K562 (cell line): ENCODE measurements around the gene METTL24. TPM values are rescaled to one million over a fixed set of nuclear protein-coding genes. Genes with fewer than 3 reads are reported as not detected.

Source experiments
- ATAC-seq: fragments of 200-7000 bp; cut with Tn5 transposase; 3 replicates; pipeline ENCODE4 v1.9.1; 2020; ENCODE audit warnings: moderate library complexity
- BruUV-seq: library from RNA; stranded (reverse); fragments of 400-500 nt; replicated peaks from 2 replicates; lab custom pipeline; 2021; lab: Mats Ljungman, UMichigan
- CTCF ChIA-PET: fragments of 300-600 bp; formaldehyde crosslinking; extraction: SDS; loops from one replicate; lab custom pipeline; 2021; ENCODE audit warnings: low intra/inter-chr PET ratio; lab: Yijun Ruan, JAX
- POLR2A ChIA-PET: fragments of 300-600, 350-650 bp; sonication (Branson Sonifier 250); formaldehyde crosslinking; extraction: SDS; loops from one replicate; lab custom pipeline; 2021; ENCODE audit warnings: antibody characterized with exemption, inconsistent platforms; lab: Yijun Ruan, JAX
- DNase-seq, 4 experiments: peaks; one replicate each; pipeline versions ENCODE4 v3.0.0 to v3.0.0-alpha.2; 2011 to 2018; ENCODE audit warnings: low spot score in 3 of 4, mixed read lengths in 3 of 4; ENCODE audit errors: extremely low read depth in 1 of 4
- FAIRE-seq: peaks from 2 replicates; lab custom pipeline; 2011; peaks lifted over from hg19 to GRCh38; lab: Jason Lieb, UNC
- H2AFZ ChIP-seq: 2 replicates; pipeline ENCODE4 v1.6.0; 2011; ENCODE audit warnings: low read depth, low read length, control low read depth, inconsistent platforms
- H3K27ac ChIP-seq: fragments of 200-600 bp; 3 replicates; pipeline ENCODE4 v1.8.0; 2011; ENCODE audit warnings: low read depth, mild to moderate bottlenecking, control low read depth, inconsistent platforms, low read length, moderate library complexity, mixed read lengths; ENCODE audit errors: extremely low read depth
- H3K27me3 ChIP-seq, 2 experiments: fragments of 300-600 bp in 1 of 2; 2 replicates in 1 of 2; 3 replicates in 1 of 2; pipeline versions ENCODE4 v1.6.0 to v1.8.0; 2011; ENCODE audit warnings: inconsistent platforms in 2 of 2, low read length in 2 of 2, mild to moderate bottlenecking in 1 of 2, mixed read lengths in 1 of 2, moderate library complexity in 1 of 2; ENCODE audit not compliant: control insufficient read depth in 2 of 2, insufficient read depth in 2 of 2
- H3K36me3 ChIP-seq: fragments of 300-600 bp; 3 replicates; pipeline ENCODE4 v1.8.0; 2011; ENCODE audit warnings: mild to moderate bottlenecking, low read length, inconsistent platforms; ENCODE audit not compliant: control insufficient read depth, insufficient read depth
- H3K4me1 ChIP-seq, 2 experiments: fragments of 200-600 bp in 1 of 2; replicated peaks in 1 of 2; 2 replicates in 1 of 2; 3 replicates in 1 of 2; pipeline versions ENCODE4 v1.5.1 to v1.8.0; 2011; ENCODE audit warnings: inconsistent platforms in 2 of 2, low read length in 2 of 2, mild to moderate bottlenecking in 1 of 2, mixed read lengths in 1 of 2, moderate library complexity in 1 of 2; ENCODE audit not compliant: control insufficient read depth in 2 of 2, insufficient read depth in 2 of 2
- H3K4me2 ChIP-seq: 2 replicates; pipeline ENCODE4 v1.6.1; 2011; ENCODE audit warnings: low read length, control low read depth, inconsistent platforms, mixed read lengths; ENCODE audit not compliant: insufficient read depth
- H3K4me3 ChIP-seq: fragments of 200-600 bp; sonication (generic), shearing (Covaris generic); 2 replicates; pipeline ENCODE4 v1.5.1; 2016; ENCODE audit warnings: control low read depth, inconsistent platforms
- H3K79me2 ChIP-seq: fragments of 200-600 bp; 3 replicates; pipeline ENCODE4 v1.8.0; 2011; ENCODE audit warnings: low read length, inconsistent platforms; ENCODE audit not compliant: control insufficient read depth, insufficient read depth
- H3K9ac ChIP-seq, 2 experiments: 2 replicates each; pipeline versions ENCODE4 v1.6.0 to v1.6.1; 2011; ENCODE audit warnings: low read depth in 2 of 2, low read length in 2 of 2, control low read depth in 1 of 2, inconsistent platforms in 1 of 2, mild to moderate bottlenecking in 1 of 2, mixed read lengths in 1 of 2; ENCODE audit not compliant: insufficient read depth in 1 of 2
- H3K9me1 ChIP-seq: one replicate; pipeline ENCODE4 v1.6.0; 2011; ENCODE audit warnings: inconsistent platforms, mild to moderate bottlenecking, low read length, moderate library complexity; ENCODE audit not compliant: control insufficient read depth, insufficient read depth
- H3K9me3 ChIP-seq: replicated peaks from 2 replicates; pipeline ENCODE4 v1.5.1; 2011; ENCODE audit warnings: low read depth, low read length, inconsistent platforms; ENCODE audit not compliant: control insufficient read depth, insufficient read depth
- H4K20me1 ChIP-seq: replicated peaks from 2 replicates; pipeline ENCODE4 v1.6.1; 2011; ENCODE audit warnings: low read length, inconsistent platforms, mixed read lengths; ENCODE audit not compliant: control insufficient read depth, insufficient read depth
- C11orf30 ChIP-seq: fragments of 450-650 bp; IDR thresholded peaks from 2 replicates; pipeline ENCODE4 v1.6.1; 2016; ENCODE audit warnings: low read depth, mild to moderate bottlenecking
- CBX5 ChIP-seq: IDR thresholded peaks from 2 replicates; pipeline ENCODE4 v1.6.1; 2014; ENCODE audit warnings: low read depth, borderline replicate concordance
- CEBPB ChIP-seq: fragments of 450-650 bp; IDR thresholded peaks from 2 replicates; pipeline ENCODE4 v1.6.1; 2016; ENCODE audit warnings: missing genetic modification characterization, missing compliant biosample characterization
- CEBPG ChIP-seq, 3 experiments: fragments of 200-800 bp in 1 of 3; sonication (Bioruptor generic) in 1 of 3; sonication (generic) in 1 of 3; formaldehyde crosslinking in 1 of 3; IDR thresholded peaks in 2 of 3; conservative IDR thresholded peaks in 1 of 3; 2 replicates each; pipeline versions ENCODE4 v1.6.1 to v1.8.0; 2016 to 2022; ENCODE audit warnings: missing compliant biosample characterization in 2 of 3, missing genetic modification characterization in 2 of 3, mild to moderate bottlenecking in 1 of 3, missing genetic modification reagents in 1 of 3
- HSF4 ChIP-seq: fragments of 250-450 bp; sonication (Bioruptor Pico); IDR thresholded peaks from 2 replicates; pipeline ENCODE4 v2.1.2; 2022; ENCODE audit warnings: mild to moderate bottlenecking, moderate library complexity, borderline replicate concordance
- PCBP2 ChIP-seq: fragments of 200-400 bp; formaldehyde crosslinking; IDR thresholded peaks from 2 replicates; pipeline ENCODE4 v1.6.1; 2018; ENCODE audit warnings: low read length, low read depth, mild to moderate bottlenecking, moderate library complexity; ENCODE audit not compliant: poor library complexity, severe bottlenecking
- POLR3A ChIP-seq: IDR thresholded peaks from 2 replicates; pipeline ENCODE4 v1.6.1; 2011; ENCODE audit warnings: borderline replicate concordance, mild to moderate bottlenecking, moderate library complexity; ENCODE audit not compliant: insufficient read length, insufficient read depth; ENCODE audit errors: extremely low read depth
- SOX6 ChIP-seq: fragments of 450-650 bp; IDR thresholded peaks from 2 replicates; pipeline ENCODE4 v1.6.1; 2014; ENCODE audit warnings: mild to moderate bottlenecking
- SRSF1 ChIP-seq: fragments of 200-400 bp; formaldehyde crosslinking; IDR thresholded peaks from 2 replicates; pipeline ENCODE4 v1.6.1; 2017; ENCODE audit warnings: mild to moderate bottlenecking, low read depth, low read length, moderate library complexity
- ZNF175 ChIP-seq: fragments of 200-800 bp; sonication (Bioruptor generic); IDR thresholded peaks from 2 replicates; pipeline ENCODE4 v1.6.1; 2016; ENCODE audit warnings: low read depth, mild to moderate bottlenecking, missing genetic modification characterization, missing compliant biosample characterization
- ZNF76 ChIP-seq: fragments of 250-450 bp; sonication (Bioruptor Pico); IDR thresholded peaks from 2 replicates; pipeline ENCODE4 v1.4.0; 2020; ENCODE audit warnings: mild to moderate bottlenecking, moderate library complexity, borderline replicate concordance
- WGBS: fragments of 100-300 bp; shearing (Covaris generic); methylation state at CpG from one replicate; pipeline ENCODE4 v1.1.6; 2016; ENCODE audit warnings: low coverage, mixed read lengths; ENCODE audit not compliant: insufficient coverage; ENCODE audit errors: missing lambda C conversion rate; 5-methylcytosine and 5-hydroxymethylcytosine counted together
- in situ Hi-C: fragments of 300-500 bp; cut with MboI; formaldehyde crosslinking; loops from 4 replicates; pipeline ENCODE4 v1.15.0; 2018; ENCODE audit warnings: inconsistent platforms, mixed read lengths
- intact Hi-C: fragments of 100-400 bp; cut with micrococcal nuclease; formaldehyde crosslinking; loops from 2 replicates; pipeline ENCODE4 v1.14.2; 2022
- polyA plus RNA-seq, 8 experiments: library from polyadenylated mRNA; depleted of rRNA in 4 of 8; stranded (reverse) in 5 of 8; unstranded in 3 of 8; fragments of >200 nt; fragmentation: Nextera tagmentation in 2 of 8; fragmentation: Illumina TruSeq in 1 of 8; extraction: Ambion mirVana in 2 of 8; extraction: Trizol in 1 of 8; gene quantifications; 2 replicates each; pipeline versions ENCODE4 v1.2.1 to v1.2.3, GENCODE V29; 2011 to 2014; ENCODE audit warnings: inconsistent platforms in 1 of 8, missing spikeins in 1 of 8
- total RNA-seq, 7 experiments: library from RNA; depleted of rRNA in 6 of 7; stranded (reverse); fragments of >200 nt in 6 of 7; fragmentation: Illumina TruSeq in 2 of 7; extraction: Trizol in 2 of 7; gene quantifications; 2 replicates each; pipeline versions ENCODE4 v1.2.1 to v1.2.3, GENCODE V29; 2011 to 2021; ENCODE audit warnings: low replicate concordance in 1 of 7
- TF ChIP-seq, protein P1 (sequence below): fragments of 200-400 bp; formaldehyde crosslinking; IDR thresholded peaks from 2 replicates; pipeline ENCODE4 v1.6.1; 2017; ENCODE audit warnings: mild to moderate bottlenecking, low read depth, low read length, moderate library complexity
- TF ChIP-seq, protein P2 (sequence below): IDR thresholded peaks from 2 replicates; pipeline ENCODE4 v1.6.1; 2016; ENCODE audit warnings: missing genetic modification characterization, missing compliant biosample characterization

The METTL24 gene
- total and polyA plus RNA-seq, 9 of the 15 experiments (the other 6 are each of a cell fraction or from before 2014, with no cell fraction given) = not detected

DNA sequence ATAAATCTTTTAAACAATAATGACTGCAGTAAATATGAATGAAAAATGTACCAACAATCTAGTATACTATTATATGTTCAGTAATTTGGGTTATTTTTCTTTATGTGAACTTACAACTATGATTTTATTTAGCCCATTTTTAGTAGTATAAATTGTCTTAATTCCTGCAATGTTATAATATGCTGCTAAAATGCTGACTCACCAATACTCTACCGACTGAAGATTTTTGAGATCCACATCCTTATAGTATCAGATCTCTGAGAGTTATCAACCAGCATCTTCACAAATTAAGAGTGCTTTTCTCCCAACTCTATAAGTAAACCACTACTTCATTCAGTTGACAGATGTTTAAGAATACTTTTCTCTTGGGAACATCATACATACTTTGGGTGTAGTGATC, 161.3 kb downstream of the METTL24 start (continued):
- TF ChIP-seq SRSF1 (no peak), C11orf30 (peak; percentile 89)
- TF ChIP-seq, protein P1, sequence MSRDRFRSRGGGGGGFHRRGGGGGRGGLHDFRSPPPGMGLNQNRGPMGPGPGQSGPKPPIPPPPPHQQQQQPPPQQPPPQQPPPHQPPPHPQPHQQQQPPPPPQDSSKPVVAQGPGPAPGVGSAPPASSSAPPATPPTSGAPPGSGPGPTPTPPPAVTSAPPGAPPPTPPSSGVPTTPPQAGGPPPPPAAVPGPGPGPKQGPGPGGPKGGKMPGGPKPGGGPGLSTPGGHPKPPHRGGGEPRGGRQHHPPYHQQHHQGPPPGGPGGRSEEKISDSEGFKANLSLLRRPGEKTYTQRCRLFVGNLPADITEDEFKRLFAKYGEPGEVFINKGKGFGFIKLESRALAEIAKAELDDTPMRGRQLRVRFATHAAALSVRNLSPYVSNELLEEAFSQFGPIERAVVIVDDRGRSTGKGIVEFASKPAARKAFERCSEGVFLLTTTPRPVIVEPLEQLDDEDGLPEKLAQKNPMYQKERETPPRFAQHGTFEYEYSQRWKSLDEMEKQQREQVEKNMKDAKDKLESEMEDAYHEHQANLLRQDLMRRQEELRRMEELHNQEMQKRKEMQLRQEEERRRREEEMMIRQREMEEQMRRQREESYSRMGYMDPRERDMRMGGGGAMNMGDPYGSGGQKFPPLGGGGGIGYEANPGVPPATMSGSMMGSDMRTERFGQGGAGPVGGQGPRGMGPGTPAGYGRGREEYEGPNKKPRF = no peak
- TF ChIP-seq, all 486 proteins: peak for 6

DNA sequence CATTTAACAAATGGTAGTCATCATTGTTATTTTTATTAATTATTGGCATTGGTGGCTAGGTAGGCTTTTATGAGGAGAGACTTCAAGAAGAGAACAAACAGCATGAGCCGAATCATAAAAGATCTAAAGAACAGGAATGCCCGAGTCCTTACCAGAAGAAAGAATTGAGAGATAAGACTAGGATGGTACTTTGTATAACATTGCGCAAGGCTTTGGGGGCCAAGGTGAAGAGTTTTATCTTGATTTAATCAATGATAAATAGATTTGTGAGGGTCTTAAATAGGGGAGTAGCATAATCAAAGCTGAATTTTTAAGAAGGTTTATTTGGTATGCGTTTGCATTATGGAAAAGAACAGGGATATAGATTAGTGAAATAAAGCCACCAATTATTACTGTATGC, 162.5 kb downstream of the METTL24 start:
- H2AFZ ChIP-seq = no peak overlapping the region
- peaks cover 16% of the 10 kb centered on the region for H3K79me2 ChIP-seq
- no peak overlapping the region for H3K4me3 ChIP-seq
- no peaks in the 10 kb centered on the region for H3K27me3 ChIP-seq
- in situ Hi-C loops = no loop called here
- no peak for ATAC-seq
- H3K9me1 ChIP-seq = no peaks in the 10 kb centered on the region
- H3K36me3 ChIP-seq = peaks cover 9% of the 10 kb centered on the region
- BruUV-seq = no TSS peak
- intact Hi-C loops = no loop called here
- H3K9me3 ChIP-seq = no peaks in the 10 kb centered on the region; the same call in 1 of the 2 replicates
- H3K4me1 ChIP-seq = no peaks in the 10 kb centered on the region; a peak in 1 of 5 replicates
- H3K4me2 ChIP-seq = no peak overlapping the region
- ChIA-PET CTCF (no interaction called here), POLR2A (no interaction called here)
- H4K20me1 ChIP-seq = no peaks in the 10 kb centered on the region
- no peak overlapping the region for H3K27ac ChIP-seq
- DNase-seq = no peak
- no peak overlapping the region for H3K9ac ChIP-seq
- 93% methylated on average over 4 of the region's 4 CpGs for WGBS
- FAIRE-seq = peak; percentile 48
- TF ChIP-seq CEBPB (tag) = peak; percentile 57
- TF ChIP-seq, protein P2, sequence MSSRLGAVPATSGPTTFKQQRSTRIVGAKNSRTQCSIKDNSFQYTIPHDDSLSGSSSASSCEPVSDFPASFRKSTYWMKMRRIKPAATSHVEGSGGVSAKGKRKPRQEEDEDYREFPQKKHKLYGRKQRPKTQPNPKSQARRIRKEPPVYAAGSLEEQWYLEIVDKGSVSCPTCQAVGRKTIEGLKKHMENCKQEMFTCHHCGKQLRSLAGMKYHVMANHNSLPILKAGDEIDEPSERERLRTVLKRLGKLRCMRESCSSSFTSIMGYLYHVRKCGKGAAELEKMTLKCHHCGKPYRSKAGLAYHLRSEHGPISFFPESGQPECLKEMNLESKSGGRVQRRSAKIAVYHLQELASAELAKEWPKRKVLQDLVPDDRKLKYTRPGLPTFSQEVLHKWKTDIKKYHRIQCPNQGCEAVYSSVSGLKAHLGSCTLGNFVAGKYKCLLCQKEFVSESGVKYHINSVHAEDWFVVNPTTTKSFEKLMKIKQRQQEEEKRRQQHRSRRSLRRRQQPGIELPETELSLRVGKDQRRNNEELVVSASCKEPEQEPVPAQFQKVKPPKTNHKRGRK (tag) = no peak
- TF ChIP-seq ZNF175 = no peak
- TF ChIP-seq SOX6 = no peak
- TF ChIP-seq ZNF76 (CRISPR knock-in tag) = no peak
- no peak for TF ChIP-seq POLR3A
- TF ChIP-seq PCBP2 = no peak
- no peak for TF ChIP-seq CBX5
- no peak for TF ChIP-seq HSF4 (CRISPR knock-in tag)
- no peak for TF ChIP-seq CEBPG (CRISPR knock-in tag; IDR thresholded peaks at IDR 0.05)
- peak; percentile 36 to 67; a peak in 3 of 4 replicates for TF ChIP-seq CEBPG (tag; conservative IDR thresholded peaks at IDR 0.05 in 1 of 2, IDR thresholded peaks at IDR 0.05 in 1 of 2)
